HG03442 (cell line): ENCODE data around the gene B3GALT5.
"Not testable (repeated sequence)": the region's sequence is repeated elsewhere in the genome, so short reads cannot be mapped to it uniquely, and the experiment has no call there.

Experiments
- ATAC-seq: cut with Tn5 transposase; IDR thresholded peaks from one replicate; pipeline ENCODE4 v1.9.1; 2021; ENCODE audit warnings: mild to moderate bottlenecking, moderate library complexity; ENCODE audit not compliant: unreplicated experiment

B3GALT5 gene

DNA sequence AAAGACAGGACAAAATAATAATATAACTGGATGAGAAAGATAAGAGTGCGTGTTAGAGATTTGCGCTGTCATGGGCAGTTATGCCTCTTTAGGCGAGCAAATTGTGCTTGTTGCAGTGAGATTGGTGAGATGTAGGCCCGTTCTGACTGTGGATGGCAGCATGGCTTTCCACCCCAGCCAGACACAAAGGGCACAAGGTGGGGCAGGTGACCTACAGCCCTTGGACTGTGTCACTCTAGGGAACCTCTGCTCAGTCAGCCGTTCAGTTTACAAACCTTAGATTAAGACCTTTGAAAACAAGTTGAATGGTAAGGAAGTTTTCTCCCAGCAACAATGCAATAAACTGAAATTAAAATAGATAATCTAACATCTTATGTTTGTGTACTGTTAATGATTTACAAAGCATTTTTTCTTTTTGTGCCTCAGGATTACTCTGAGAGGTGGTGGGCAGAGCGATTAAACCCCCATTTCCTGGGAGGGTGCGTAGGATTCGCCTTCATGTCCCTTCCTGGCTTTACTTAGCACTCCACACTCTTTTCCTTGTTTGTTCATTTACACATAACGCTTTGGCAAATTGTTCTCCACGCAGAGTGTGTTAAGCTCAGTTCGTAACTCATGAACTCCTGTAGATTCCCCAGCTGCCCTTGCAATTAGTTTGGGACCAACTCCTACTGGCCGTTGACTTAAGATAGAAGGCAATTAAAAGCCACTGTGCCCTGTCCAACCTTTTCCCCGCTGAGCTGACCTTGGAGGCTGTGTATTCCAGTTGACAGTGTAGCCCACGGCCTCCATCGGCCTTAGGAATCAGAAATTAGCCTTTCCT is 74.1 kb downstream of the B3GALT5 start:
- no peak for ATAC-seq

DNA sequence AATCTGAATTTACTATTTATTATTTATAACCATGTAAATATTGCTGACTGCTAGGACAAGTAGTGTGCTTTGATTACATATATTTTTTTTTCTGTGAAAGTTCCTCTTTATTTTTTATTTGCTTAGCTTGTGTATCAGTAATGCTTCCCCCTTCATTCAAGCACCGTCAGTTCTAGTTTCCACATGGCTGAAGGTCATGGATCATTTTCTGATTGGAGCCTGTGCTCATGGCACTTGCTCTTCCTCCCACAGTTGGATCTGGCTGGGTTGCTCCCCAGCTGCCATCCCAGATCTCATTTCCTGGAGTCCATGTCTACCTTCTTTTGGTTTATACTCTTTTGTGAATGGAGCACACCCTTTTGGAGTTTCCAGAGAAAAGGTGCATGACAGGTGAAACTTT is 75.3 kb downstream of the B3GALT5 start:
- no peak for ATAC-seq

GRCh38 chr21:39689860-39690259 is 77.1 kb downstream of the B3GALT5 start:
- ATAC-seq = not testable (repeated sequence)

DNA sequence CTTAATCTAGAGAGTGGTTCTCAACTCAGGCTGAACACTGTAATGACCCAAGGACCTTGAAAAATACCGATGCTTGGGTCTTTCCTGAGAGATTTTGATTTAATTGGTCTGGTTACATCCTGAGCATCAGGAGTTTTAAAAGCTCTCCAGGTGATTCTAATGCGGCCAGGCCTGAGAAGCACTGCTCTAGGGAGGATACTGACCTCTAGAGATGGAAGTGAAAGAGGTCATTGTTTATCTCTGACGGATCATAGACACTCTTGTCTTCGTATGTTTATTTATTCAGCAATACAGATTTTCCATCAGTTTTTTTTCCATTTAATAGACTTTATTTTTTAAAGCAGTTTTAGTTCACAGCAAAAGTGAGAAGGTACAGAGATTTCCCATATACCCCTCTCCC is 77.7 kb downstream of the B3GALT5 start:
- no peak for ATAC-seq

DNA sequence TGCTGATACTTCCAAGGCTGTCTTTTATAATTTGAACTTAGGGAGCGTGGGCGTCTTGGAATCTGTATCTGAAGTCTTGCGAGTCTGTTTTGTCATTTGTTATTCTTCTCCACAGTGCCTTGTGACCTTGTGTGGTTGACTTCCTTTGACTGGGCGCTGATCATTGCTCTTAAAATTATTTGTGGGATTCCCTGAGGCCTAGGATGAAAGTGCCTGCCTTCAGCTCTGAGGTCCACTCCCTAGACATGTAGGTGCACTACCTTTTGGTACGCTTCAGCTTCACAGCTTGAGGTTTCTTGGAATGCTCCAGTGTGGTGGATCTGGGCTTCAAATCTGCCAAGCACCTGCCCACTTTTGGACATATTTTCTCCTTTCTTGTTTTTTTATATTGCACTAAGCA is 82.0 kb downstream of the B3GALT5 start:
- ATAC-seq = no peak

GRCh38 chr21:39696196-39696595 is 83.5 kb downstream of the B3GALT5 start:
- no peak for ATAC-seq

- ATAC-seq = no peak
These were observed 83.9 kb downstream of the B3GALT5 start for GRCh38 chr21:39696618-39697017.

DNA sequence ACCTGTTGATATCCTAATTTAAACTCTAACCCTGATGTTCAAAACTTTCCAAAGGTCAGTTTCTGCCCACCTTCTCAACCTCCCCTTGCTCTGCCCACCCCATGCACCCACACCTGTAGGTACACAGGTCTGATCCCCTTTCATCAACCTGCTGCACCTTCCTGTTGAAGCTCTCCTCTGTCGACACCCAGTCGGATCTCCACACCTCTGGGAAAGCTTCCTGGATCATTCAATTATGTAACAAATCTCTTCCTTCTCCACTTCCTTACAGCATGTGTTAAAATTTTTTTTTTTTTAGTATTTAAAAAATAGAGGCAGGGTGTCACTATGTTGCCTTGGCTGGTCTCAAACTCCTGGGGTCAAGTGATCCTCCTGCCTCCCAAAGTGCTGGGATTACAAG is 87.6 kb downstream of the B3GALT5 start:
- no peak for ATAC-seq

DNA sequence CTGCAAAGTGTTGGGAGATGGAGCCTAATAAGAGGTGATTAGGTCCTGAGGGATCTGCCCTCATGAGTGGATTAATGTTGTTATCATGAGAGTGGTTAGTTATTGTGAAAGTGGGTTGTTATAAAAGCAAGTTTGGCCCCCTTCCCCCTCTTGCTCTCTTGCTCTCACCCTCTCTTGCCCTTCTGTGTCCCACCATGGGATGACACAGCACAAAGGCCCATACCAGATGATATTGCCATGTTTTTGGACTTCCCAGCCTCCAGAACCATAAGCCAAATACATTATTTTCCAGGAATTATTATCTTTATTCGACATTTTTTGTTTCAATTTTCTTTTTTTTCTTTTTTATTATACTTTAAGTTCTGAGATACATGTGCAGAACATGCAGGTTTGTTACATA is 90.8 kb downstream of the B3GALT5 start:
- no peak for ATAC-seq

DNA sequence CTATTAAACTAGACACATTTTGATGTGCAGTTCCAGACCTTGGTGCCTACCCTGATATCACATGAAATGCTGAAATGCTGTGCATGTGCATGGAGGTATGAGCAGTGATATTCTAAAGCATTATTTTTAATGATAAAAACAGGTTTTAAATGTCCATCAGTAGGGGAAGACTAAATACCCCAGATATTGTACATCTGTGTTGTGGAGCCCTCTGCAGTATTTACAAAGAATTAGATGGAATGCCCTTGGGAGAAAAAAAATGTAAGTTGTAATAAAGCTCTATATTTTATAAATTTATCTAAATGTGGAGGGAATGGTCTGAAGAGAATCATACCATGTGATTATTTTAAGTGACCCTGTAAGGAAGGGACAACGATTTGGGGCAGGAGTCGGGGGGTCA is 93.1 kb downstream of the B3GALT5 start:
- ATAC-seq = no peak

GRCh38 chr21:39707316-39707715 is 94.6 kb downstream of the B3GALT5 start:
- no peak for ATAC-seq

GRCh38 chr21:39710866-39711265 is 98.1 kb downstream of the B3GALT5 start:
- ATAC-seq = no peak

- no peak for ATAC-seq
These were observed 99.5 kb downstream of the B3GALT5 start for GRCh38 chr21:39712273-39712672.

- ATAC-seq = no peak
These were observed 100.2 kb downstream of the B3GALT5 start for GRCh38 chr21:39712976-39713375.

DNA sequence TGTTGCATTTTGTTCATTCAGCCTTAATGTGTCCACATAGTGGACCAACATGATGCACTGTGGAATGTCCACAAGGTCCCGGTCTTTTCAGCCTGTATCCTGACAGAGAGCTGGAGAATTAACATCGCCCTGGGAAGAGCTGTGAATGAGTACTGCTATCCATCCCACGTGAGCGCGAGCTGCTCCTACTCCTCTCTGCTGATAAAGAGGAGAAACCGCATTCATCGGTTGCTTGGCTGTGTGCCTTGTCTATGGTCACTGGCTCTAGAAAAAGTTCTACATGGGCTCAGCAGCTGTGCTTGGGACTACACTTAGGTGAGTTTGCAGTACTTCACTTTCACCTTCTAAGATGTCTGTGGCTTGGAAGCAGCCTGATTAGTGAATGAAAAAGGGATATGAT is 101.2 kb downstream of the B3GALT5 start:
- ATAC-seq = no peak

DNA sequence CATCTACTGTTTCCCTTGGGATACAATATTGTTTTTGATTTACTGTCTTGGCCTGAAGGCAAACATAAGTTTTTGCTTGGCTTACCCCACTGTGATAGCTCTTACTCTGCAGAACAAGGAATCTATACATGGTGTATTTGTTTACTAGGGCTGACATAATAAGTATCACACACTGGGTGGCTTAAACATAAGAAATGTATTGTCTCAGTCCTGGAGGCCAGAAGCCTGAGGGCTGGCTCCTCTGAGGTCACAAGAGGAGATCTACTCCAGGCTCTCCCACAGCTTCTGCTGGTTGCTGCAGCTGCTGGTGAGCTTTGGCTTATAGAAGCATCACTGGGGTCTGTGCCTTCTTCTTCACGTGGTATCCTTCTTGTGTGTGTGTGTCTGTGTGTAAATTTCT is 101.6 kb downstream of the B3GALT5 start:
- no peak for ATAC-seq

DNA sequence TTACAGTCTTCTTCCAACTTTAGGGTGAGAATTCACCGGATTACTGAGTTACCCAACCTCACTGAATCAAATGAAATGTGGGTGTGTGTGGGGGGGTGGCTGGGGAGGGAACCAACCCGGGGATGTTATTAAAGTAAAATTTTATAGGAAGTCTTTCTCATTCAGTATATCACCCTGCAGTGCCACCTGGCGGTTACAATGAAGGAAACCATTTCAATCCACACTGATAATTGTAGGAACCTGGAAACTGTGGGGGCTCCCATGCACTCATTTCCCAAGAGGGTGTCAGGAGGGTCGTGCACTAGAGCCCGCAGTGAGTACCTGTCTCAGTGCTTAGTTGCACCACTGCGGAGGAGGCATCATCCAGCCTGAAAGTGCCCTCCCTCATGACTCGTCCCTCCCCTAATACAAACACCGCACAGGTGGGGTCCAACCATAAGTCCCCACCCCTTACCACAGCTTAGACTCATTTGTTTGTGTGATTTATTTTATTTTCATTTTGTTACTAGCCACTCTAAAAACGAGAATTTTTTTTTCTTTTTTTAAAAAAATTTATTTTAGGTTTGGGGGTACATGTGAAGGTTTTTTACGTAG is 103.2 kb downstream of the B3GALT5 start:
- ATAC-seq = no peak

- ATAC-seq = no peak
These were observed 107.5 kb downstream of the B3GALT5 start for GRCh38 chr21:39720126-39720778.

DNA sequence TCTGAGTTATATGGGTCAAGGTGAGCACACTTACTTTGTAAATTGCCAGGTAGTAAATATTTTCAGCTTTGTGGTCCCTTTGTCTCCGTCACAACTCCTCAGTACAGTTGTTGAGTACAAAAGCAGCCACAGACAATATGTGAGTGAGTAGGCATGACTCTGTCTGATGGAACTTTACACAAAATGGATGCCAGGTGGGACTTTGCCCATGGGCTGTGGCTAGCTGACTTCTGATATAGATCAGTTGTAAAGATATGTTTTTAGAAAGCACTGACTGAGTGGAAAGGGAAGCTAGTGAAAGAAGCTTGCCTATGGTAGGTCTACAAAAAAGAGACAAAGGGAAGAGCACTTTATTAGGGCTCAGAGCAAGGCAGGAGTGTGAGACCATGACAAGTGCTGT is 109.1 kb downstream of the B3GALT5 start:
- no peak for ATAC-seq
